ENCODE measurements around the gene DNAJB6.

DNAJB6 gene

DNA sequence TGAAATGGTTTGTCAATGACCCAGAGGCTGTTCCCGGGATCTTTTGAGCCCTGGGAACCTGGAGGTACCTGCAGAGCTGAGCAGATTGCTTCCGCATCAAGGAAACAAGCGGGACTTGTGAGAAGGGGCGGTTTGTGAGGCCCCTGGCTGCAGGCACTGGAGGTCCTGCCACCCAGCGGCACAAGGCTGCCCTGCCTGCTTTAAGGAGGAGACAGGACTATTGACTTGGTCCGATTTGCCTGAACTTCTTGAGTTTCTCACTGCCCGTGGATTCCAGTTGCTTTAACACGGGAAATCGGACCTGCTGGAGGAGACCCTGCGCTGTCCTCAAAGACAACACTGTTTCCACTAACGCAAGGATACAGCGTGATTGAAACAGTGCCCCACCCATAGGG is 130.1 kb downstream of the DNAJB6 start:
- DNase-seq (ENCODE audit: low spot score): no peak

Measured in Ammon's horn (tissue), 1 donor.